Measurements from ENCODE around the gene ZNF750.

Gene ZNF750

DNA sequence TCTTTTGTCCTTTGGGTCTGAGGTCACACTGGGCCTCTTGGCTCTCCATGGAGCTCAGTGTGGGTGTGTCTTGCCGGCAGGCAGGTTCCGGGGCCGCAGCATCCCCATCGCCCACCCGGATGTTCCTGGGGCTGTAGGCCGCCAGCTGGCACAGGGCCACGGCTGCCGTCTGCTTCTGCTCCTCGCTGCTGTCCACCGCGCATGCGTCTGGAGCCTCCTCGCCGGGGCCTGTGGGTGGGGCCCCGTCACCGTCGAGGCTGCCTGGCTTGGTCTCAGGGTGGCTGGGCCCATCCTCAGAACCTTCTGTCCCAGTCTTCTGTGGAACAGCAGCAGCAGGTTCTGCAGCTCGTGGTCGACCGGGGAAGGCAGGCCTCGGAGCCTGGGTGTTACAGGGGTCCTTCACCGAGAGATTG lies 9.6 kb downstream of the ZNF750 start:
- Histone ChIP-seq H3K9me3 (ENCODE audit: insufficient read depth, low read length) (no peaks in the 10 kb centered on the region), H4K20me1 (ENCODE audit: insufficient read depth, low read length) (no peaks in the 10 kb centered on the region), H3K4me2 (ENCODE audit: low read length) (no peak overlapping the region), H3K27ac (ENCODE audit: low read length) (no peak overlapping the region), H3K4me1 (ENCODE audit: low read length) (no peaks in the 10 kb centered on the region), H3K27me3 (ENCODE audit: low read depth, low read length) (no peaks in the 10 kb centered on the region), H3K36me3 (replicated peaks; ENCODE audit: low read depth, low read length) (peaks cover 20% of the 10 kb centered on the region), H3K9ac (ENCODE audit: low read length) (no peak overlapping the region), H2AFZ (ENCODE audit: low read depth, low read length) (no peak overlapping the region), H3K79me2 (ENCODE audit: low read length) (no peaks in the 10 kb centered on the region), H3K4me3 (ENCODE audit: low read length) (no peak overlapping the region)
- TF ChIP-seq EZH2phosphoT487 (IDR thresholded peaks at IDR 0.05; ENCODE audit: low read depth): no peak
- TF ChIP-seq, protein P1, sequence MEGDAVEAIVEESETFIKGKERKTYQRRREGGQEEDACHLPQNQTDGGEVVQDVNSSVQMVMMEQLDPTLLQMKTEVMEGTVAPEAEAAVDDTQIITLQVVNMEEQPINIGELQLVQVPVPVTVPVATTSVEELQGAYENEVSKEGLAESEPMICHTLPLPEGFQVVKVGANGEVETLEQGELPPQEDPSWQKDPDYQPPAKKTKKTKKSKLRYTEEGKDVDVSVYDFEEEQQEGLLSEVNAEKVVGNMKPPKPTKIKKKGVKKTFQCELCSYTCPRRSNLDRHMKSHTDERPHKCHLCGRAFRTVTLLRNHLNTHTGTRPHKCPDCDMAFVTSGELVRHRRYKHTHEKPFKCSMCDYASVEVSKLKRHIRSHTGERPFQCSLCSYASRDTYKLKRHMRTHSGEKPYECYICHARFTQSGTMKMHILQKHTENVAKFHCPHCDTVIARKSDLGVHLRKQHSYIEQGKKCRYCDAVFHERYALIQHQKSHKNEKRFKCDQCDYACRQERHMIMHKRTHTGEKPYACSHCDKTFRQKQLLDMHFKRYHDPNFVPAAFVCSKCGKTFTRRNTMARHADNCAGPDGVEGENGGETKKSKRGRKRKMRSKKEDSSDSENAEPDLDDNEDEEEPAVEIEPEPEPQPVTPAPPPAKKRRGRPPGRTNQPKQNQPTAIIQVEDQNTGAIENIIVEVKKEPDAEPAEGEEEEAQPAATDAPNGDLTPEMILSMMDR (IDR thresholded peaks at IDR 0.05; ENCODE audit: low read depth, low read length): no peak

DNA sequence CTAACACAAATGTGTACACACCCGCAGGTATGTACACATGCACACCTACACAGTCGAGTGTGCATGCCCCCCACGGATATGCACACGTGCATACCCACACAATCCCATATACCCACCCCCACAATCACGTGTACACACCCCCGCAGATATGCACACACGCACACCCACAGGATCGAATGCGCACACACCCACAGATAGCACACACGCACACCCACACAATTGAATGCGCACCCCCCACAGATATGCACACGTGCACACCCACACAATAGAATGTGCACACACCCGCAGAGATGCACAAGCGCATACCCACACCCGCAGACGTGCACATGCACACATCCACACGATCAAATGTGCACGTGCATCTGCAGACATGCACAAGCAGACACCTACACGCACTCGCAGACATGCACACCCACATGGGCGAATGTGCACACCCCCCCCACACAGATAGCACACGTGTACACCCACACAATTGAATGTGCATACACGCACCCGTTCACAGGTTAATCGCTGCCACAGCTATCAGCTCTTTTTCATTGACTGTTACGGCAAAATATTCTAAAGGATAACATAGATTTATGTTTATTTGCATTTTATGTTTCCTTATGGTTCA lies 10.8 kb downstream of the ZNF750 start:
- TF ChIP-seq, protein P1 (IDR thresholded peaks at IDR 0.05; ENCODE audit: low read depth, low read length): no peak
- TF ChIP-seq EZH2phosphoT487 (IDR thresholded peaks at IDR 0.05; ENCODE audit: low read depth): no peak
- H3K27ac ChIP-seq (ENCODE audit: low read length): no peak overlapping the region
- H3K27me3 ChIP-seq (ENCODE audit: low read depth, low read length): no peaks in the 10 kb centered on the region
- H3K4me2 ChIP-seq (ENCODE audit: low read length): no peak overlapping the region
- H4K20me1 ChIP-seq (ENCODE audit: insufficient read depth, low read length): no peaks in the 10 kb centered on the region
- no peaks in the 10 kb centered on the region for H3K4me1 ChIP-seq (ENCODE audit: low read length)
- no peaks in the 10 kb centered on the region for H3K9me3 ChIP-seq (ENCODE audit: insufficient read depth, low read length)
- H3K79me2 ChIP-seq (ENCODE audit: low read length): no peaks in the 10 kb centered on the region
- peaks cover 20% of the 10 kb centered on the region for H3K36me3 ChIP-seq (replicated peaks; ENCODE audit: low read depth, low read length)
- no peak overlapping the region for H3K4me3 ChIP-seq (ENCODE audit: low read length)
- H2AFZ ChIP-seq (ENCODE audit: low read depth, low read length): no peak overlapping the region
- H3K9ac ChIP-seq (ENCODE audit: low read length): no peak overlapping the region

DNA sequence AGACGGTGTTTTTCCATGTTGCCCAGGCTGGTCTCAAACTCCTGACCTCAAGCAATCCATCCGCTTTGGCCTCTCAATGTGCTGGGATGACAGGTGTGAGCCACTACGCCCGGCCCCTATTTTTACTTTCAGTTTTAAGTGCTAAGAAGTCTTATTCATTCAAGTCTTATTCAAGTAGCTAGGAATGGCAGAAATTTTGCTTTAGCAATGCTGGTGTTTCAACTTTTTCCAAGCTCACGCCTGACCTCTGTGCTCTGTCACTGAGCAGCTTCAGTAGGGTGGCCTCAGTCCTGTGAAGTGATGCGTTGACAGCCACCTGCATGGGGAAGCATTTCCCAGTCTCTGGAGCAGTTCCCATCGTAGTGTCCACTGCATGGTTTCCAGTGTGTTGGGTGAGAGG lies 12.9 kb downstream of the ZNF750 start:
- TF ChIP-seq, protein P1 (IDR thresholded peaks at IDR 0.05; ENCODE audit: low read depth, low read length): no peak
- no peak for TF ChIP-seq EZH2phosphoT487 (IDR thresholded peaks at IDR 0.05; ENCODE audit: low read depth)
- no peak overlapping the region for H3K27ac ChIP-seq (ENCODE audit: low read length)

DNA sequence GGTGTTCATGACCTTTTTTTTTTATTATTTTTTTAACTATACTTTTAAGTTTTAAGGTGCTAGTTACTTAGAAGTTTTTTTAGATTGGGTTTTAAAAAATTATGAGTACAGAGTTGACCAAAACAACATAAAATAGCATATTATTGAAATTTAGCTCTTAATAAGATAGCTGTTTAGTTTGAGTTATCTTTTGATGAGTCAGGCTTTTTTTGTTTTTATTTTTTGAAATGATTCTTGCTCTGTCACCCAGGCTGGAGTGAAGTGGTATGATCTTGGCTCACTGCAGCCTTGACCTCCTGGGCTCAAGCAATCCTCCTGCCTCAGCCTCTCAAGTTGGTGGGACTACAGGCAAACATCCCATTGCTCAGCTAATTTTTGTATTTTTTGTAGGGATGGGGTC lies 13.6 kb downstream of the ZNF750 start:
- Histone ChIP-seq H3K4me1 (ENCODE audit: low read length) (no peaks in the 10 kb centered on the region), H3K4me3 (ENCODE audit: low read length) (no peak overlapping the region), H3K27ac (ENCODE audit: low read length) (no peak overlapping the region), H3K9me3 (ENCODE audit: insufficient read depth, low read length) (no peaks in the 10 kb centered on the region), H2AFZ (ENCODE audit: low read depth, low read length) (no peak overlapping the region), H4K20me1 (ENCODE audit: insufficient read depth, low read length) (no peaks in the 10 kb centered on the region), H3K36me3 (replicated peaks; ENCODE audit: low read depth, low read length) (peaks cover 20% of the 10 kb centered on the region), H3K4me2 (ENCODE audit: low read length) (no peak overlapping the region), H3K27me3 (ENCODE audit: low read depth, low read length) (no peaks in the 10 kb centered on the region), H3K9ac (ENCODE audit: low read length) (no peak overlapping the region), H3K79me2 (ENCODE audit: low read length) (no peaks in the 10 kb centered on the region)
- TF ChIP-seq EZH2phosphoT487 (IDR thresholded peaks at IDR 0.05; ENCODE audit: low read depth): no peak
- TF ChIP-seq, protein P1 (IDR thresholded peaks at IDR 0.05; ENCODE audit: low read depth, low read length): no peak

More for the DNA sequence above, 12.9 kb downstream of the ZNF750 start:
- Histone ChIP-seq H3K79me2 (ENCODE audit: low read length) (no peaks in the 10 kb centered on the region), H3K4me1 (ENCODE audit: low read length) (no peaks in the 10 kb centered on the region), H3K27me3 (ENCODE audit: low read depth, low read length) (no peaks in the 10 kb centered on the region), H3K9me3 (ENCODE audit: insufficient read depth, low read length) (no peaks in the 10 kb centered on the region), H3K4me2 (ENCODE audit: low read length) (no peak overlapping the region), H3K4me3 (ENCODE audit: low read length) (no peak overlapping the region), H2AFZ (ENCODE audit: low read depth, low read length) (no peak overlapping the region), H3K9ac (ENCODE audit: low read length) (no peak overlapping the region), H3K36me3 (replicated peaks; ENCODE audit: low read depth, low read length) (peaks cover 20% of the 10 kb centered on the region), H4K20me1 (ENCODE audit: insufficient read depth, low read length) (no peaks in the 10 kb centered on the region)
